NCI-H1436 treated with DMSO at 0.1 percent for 48 hours (cell line): ENCODE measurements around the gene RARRES1.

Source experiments
- DNase-seq: peaks from one replicate; lab custom pipeline; 2025; lab: John Stamatoyannopoulos, UW

RARRES1 gene

GRCh38 chr3:158731938-158732855 lies at the start of gene RARRES1:
RARRES1 (minus strand) TSS chr3:158732457; CDS start chr3:158732415, 42 bp downstream.
- no peak for DNase-seq

- no peak for DNase-seq
These were observed 49.6 kb upstream of the RARRES1 start for GRCh38 chr3:158781849-158782248.

GRCh38 chr3:158781191-158781590 lies 48.9 kb upstream of the RARRES1 start:
- no peak for DNase-seq

- DNase-seq: no peak
These were observed 48.5 kb upstream of the RARRES1 start for GRCh38 chr3:158780766-158781165.

- DNase-seq: no peak
These were observed 45.1 kb upstream of the RARRES1 start for GRCh38 chr3:158777161-158777873.

- no peak for DNase-seq
These were observed 44.3 kb upstream of the RARRES1 start for GRCh38 chr3:158776531-158776930.

- DNase-seq: no peak
These were observed 43.5 kb upstream of the RARRES1 start for GRCh38 chr3:158775426-158776410.

- no peak for DNase-seq
These were observed 42.7 kb upstream of the RARRES1 start for GRCh38 chr3:158774965-158775364.

GRCh38 chr3:158773845-158774830 lies 41.9 kb upstream of the RARRES1 start:
- no peak for DNase-seq

- DNase-seq: no peak
These were observed 40.9 kb upstream of the RARRES1 start for GRCh38 chr3:158773166-158773565.

- DNase-seq: no peak
These were observed 39.7 kb upstream of the RARRES1 start for GRCh38 chr3:158771982-158772381.

GRCh38 chr3:158771577-158771976 lies 39.3 kb upstream of the RARRES1 start:
- DNase-seq: no peak

GRCh38 chr3:158770741-158771350 lies 38.6 kb upstream of the RARRES1 start:
- DNase-seq: no peak

- DNase-seq: no peak
These were observed 37.9 kb upstream of the RARRES1 start for GRCh38 chr3:158769952-158770740.

GRCh38 chr3:158769549-158769948 lies 37.3 kb upstream of the RARRES1 start:
- no peak for DNase-seq

GRCh38 chr3:158768881-158769543 lies 36.8 kb upstream of the RARRES1 start:
- no peak for DNase-seq

- DNase-seq: no peak
These were observed 36.1 kb upstream of the RARRES1 start for GRCh38 chr3:158768361-158768787.

GRCh38 chr3:158766364-158766763 lies 34.1 kb upstream of the RARRES1 start:
- DNase-seq: no peak
